GM18867 (cell line): ENCODE results near the gene CARS1.

Experiments
- ATAC-seq: cut with Tn5 transposase; IDR thresholded peaks from one replicate; pipeline ENCODE4 v1.9.1; 2021; ENCODE audit warnings: mild to moderate bottlenecking, moderate library complexity; ENCODE audit not compliant: unreplicated experiment

The CARS1 gene

GRCh38 chr11:3057069-3057963 is at the start of gene CARS1:
Gene CARS1, minus strand, starts transcription at chr11:3057423. Its CDS starts 56 bp downstream, at chr11:3057367.
- ATAC-seq: peak; percentile 96

GRCh38 chr11:3105791-3106735 is 48.8 kb upstream of the CARS1 start:
- ATAC-seq: no peak

- ATAC-seq: no peak
These were observed 48.0 kb upstream of the CARS1 start for GRCh38 chr11:3104961-3105790.

- no peak for ATAC-seq
These were observed 47.0 kb upstream of the CARS1 start for GRCh38 chr11:3104051-3104714.

GRCh38 chr11:3103076-3103475 is 45.9 kb upstream of the CARS1 start:
- no peak for ATAC-seq

GRCh38 chr11:3102641-3102921 is 45.4 kb upstream of the CARS1 start:
- ATAC-seq: no peak

- no peak for ATAC-seq
These were observed 44.9 kb upstream of the CARS1 start for GRCh38 chr11:3101921-3102640.

- ATAC-seq: no peak
These were observed 42.0 kb upstream of the CARS1 start for GRCh38 chr11:3099178-3099577.

GRCh38 chr11:3096909-3097530 is 39.8 kb upstream of the CARS1 start:
- ATAC-seq: no peak

GRCh38 chr11:3095712-3096361 is 38.6 kb upstream of the CARS1 start:
- ATAC-seq: no peak

- ATAC-seq: no peak
These were observed 37.1 kb upstream of the CARS1 start for GRCh38 chr11:3094223-3094824.

GRCh38 chr11:3093281-3094191 is 36.3 kb upstream of the CARS1 start:
- no peak for ATAC-seq

GRCh38 chr11:3092603-3093141 is 35.4 kb upstream of the CARS1 start:
- ATAC-seq: no peak

GRCh38 chr11:3091846-3092602 is 34.8 kb upstream of the CARS1 start:
- peak; percentile 65 for ATAC-seq

- no peak for ATAC-seq
These were observed 34.0 kb upstream of the CARS1 start for GRCh38 chr11:3091081-3091845.
